ENCODE measurements around the gene ZNF467. TPM values are rescaled to one million over a fixed set of nuclear protein-coding genes. Genes with fewer than 3 reads are reported as not detected.

The ZNF467 gene
- total RNA-seq, 2 donors from 2014 or later, result 6.0 to 7.9 TPM

DNA sequence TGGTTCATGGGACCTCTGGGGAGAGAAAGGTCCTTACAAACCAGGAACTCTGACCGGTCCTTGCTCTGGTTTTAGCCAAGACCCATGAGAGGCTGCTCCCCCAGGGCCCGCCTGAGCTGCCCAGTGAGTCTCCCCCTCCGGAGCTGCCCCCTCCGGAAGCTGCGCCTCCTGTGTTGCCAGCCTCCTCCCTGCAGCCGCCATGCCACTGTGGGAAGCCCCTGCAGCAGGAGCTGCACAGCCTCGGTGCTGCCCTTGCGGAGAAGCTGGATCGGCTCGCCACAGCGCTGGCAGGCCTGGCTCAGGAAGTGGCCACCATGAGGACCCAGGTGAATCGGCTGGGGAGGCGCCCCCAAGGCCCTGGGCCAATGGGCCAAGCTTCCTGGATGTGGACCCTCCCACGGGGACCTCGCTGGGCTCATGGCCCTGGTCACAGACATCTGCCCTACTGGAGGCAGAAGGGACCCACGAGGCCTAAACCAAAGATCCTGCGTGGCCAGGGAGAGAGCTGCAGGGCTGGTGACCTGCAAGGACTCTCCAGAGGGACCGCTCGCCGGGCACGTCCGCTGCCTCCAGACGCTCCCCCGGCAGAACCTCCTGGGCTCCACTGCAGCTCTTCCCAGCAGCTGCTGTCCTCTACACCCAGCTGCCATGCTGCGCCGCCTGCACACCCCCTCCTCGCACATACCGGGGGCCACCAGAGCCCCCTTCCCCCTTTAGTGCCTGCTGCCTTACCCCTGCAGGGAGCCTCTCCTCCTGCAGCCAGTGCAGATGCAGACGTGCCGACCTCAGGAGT is 40.1 kb downstream of the ZNF467 start:
- H3K36me3 ChIP-seq, result peaks cover 5 to 7% of the 10 kb centered on the region in 2 donors
- H3K9me3 ChIP-seq, result no peaks in the 10 kb centered on the region
- no peak overlapping the region for H3K4me3 ChIP-seq
- TF ChIP-seq POLR2AphosphoS5 (IDR thresholded peaks at IDR 0.05) (no peak), POLR2A (IDR thresholded peaks at IDR 0.05) (no peak), CTCF (IDR thresholded peaks at IDR 0.05) (no peak)
- peaks cover 1% of the 10 kb centered on the region for H3K4me1 ChIP-seq (replicated peaks)
- no peak overlapping the region for H3K27ac ChIP-seq
- no peak for DNase-seq (ENCODE audit: low spot score)
- no peaks in the 10 kb centered on the region for H3K27me3 ChIP-seq (replicated peaks; ENCODE audit: insufficient read depth)
- 83% methylated on average over 19 of the region's 30 CpGs for WGBS
- intact Hi-C loops (cut with DNase I), result no loop called here

GRCh38 chr7:149732611-149733010 is 40.8 kb downstream of the ZNF467 start:
- Histone ChIP-seq H3K36me3 (peaks cover 5 to 7% of the 10 kb centered on the region in 2 donors), H3K4me3 (no peak overlapping the region), H3K27me3 (replicated peaks; ENCODE audit: insufficient read depth) (no peaks in the 10 kb centered on the region), H3K27ac (no peak overlapping the region), H3K9me3 (no peaks in the 10 kb centered on the region), H3K4me1 (replicated peaks) (peaks cover 9% of the 10 kb centered on the region)
- no peak for DNase-seq (ENCODE audit: low spot score)
- TF ChIP-seq POLR2A (IDR thresholded peaks at IDR 0.05) (no peak), CTCF (IDR thresholded peaks at IDR 0.05) (no peak), POLR2AphosphoS5 (IDR thresholded peaks at IDR 0.05) (no peak)
- intact Hi-C loops (cut with DNase I), result no loop called here
- 81% methylated on average over 7 of the region's 7 CpGs for WGBS

DNA sequence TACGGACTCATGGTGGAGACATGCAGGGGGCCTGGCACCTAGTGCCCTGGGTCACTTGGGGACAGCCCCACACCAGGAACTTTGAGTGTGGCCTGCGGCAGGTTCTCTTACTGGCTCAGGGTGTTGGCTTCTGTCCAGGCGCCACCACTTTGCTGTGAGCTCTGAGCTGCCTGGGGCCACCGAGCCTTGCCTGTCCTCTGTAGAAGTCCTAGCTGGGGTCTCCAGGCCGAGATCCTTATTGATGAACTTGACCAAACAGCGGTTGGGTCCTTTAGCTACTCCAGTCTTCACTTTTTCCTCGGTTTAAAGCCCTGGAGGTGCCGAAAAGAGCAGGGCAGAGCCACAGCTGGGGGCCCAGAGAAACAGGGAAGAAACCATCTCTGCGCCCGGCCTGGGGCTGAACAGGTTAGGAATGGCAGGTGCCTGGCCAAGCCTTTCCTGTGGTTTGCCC is 41.3 kb downstream of the ZNF467 start:
- peaks cover 5 to 7% of the 10 kb centered on the region in 2 donors for H3K36me3 ChIP-seq
- H3K4me1 ChIP-seq (replicated peaks), result peaks cover 13% of the 10 kb centered on the region
- intact Hi-C loops (cut with DNase I), result no loop called here
- no peak for DNase-seq (ENCODE audit: low spot score)
- no peaks in the 10 kb centered on the region for H3K27me3 ChIP-seq (replicated peaks; ENCODE audit: insufficient read depth)
- H3K9me3 ChIP-seq, result no peaks in the 10 kb centered on the region
- no peak for TF ChIP-seq CTCF (IDR thresholded peaks at IDR 0.05)
- TF ChIP-seq POLR2AphosphoS5 (IDR thresholded peaks at IDR 0.05), result no peak
- no peak for TF ChIP-seq POLR2A (IDR thresholded peaks at IDR 0.05)
- WGBS, result 90% methylated on average over 10 of the region's 10 CpGs
- H3K4me3 ChIP-seq, result no peak overlapping the region
- no peak overlapping the region for H3K27ac ChIP-seq

DNA sequence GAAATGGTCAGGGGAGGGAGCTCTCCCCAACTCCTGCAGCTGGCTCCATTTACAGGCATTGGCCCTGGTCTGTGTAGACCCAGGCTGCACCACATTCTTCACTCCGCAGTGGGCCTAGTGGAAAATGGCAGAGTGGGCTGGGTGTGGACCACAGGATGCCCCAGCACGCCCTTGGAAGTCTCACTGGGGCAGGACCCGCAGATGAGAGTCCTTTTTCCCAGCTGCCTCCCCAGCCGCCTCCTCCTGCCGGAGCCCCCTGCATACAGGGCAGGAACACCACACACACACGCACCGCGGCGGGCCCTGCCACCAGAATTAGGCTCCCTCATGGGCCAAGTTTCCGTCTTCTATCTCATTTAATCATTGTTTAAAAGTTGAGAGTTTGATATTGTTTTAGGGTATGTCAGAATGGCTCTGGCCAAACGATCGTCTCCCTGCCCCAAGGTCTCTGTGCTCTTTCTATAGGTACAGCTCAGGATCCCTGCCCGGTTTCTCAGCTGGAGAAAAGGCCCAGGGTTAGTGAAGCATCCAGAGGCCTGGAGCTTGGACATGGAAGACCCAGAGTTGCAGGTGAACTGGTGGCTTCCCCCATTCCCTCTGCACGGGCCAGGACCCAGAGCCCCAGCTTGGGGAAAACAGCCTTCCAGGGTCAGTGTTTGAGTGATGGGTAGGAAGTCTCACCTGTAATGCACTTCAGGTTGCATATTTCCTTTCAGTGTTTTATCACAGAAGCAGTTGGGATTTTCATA is 42.0 kb downstream of the ZNF467 start:
- H3K27ac ChIP-seq, result no peak overlapping the region

More for the DNA sequence above, 42.0 kb downstream of the ZNF467 start:
- 94% methylated on average over 14 of the region's 14 CpGs for WGBS
- no peaks in the 10 kb centered on the region for H3K27me3 ChIP-seq (replicated peaks; ENCODE audit: insufficient read depth)
- peaks cover 19% of the 10 kb centered on the region for H3K4me1 ChIP-seq (replicated peaks)
- no peaks in the 10 kb centered on the region for H3K9me3 ChIP-seq
- intact Hi-C loops (cut with DNase I), result no loop called here
- H3K4me3 ChIP-seq, result no peak overlapping the region
- H3K36me3 ChIP-seq, result peaks cover 5 to 7% of the 10 kb centered on the region in 2 donors
- DNase-seq (ENCODE audit: low spot score), result no peak
- TF ChIP-seq CTCF (IDR thresholded peaks at IDR 0.05) (no peak), POLR2A (IDR thresholded peaks at IDR 0.05) (no peak)
